K562 (cell line): Measurements from ENCODE around the gene TCEA3. TPM values are rescaled to one million over a fixed set of nuclear protein-coding genes. Genes with fewer than 3 reads are reported as not detected.

ENCODE experiments used
- ARID4B ChIP-seq: sonication (generic); formaldehyde crosslinking; IDR thresholded peaks from 2 replicates; pipeline ENCODE4 v1.8.0; 2022; ENCODE audit warnings: mild to moderate bottlenecking, missing genetic modification reagents
- BHLHE40 ChIP-seq: IDR thresholded peaks from 2 replicates; pipeline ENCODE4 v1.6.1; 2011; ENCODE audit warnings: low read length, improper control_type of control experiment
- CREBBP ChIP-seq: IDR thresholded peaks from one replicate; pipeline ENCODE4 v1.6.1; 2012; ENCODE audit warnings: low read depth, mild to moderate bottlenecking, control low read depth, inconsistent platforms, low read length
- ELF2 ChIP-seq: fragments of 250-450 bp; sonication (Bioruptor Pico); IDR thresholded peaks from 2 replicates; pipeline ENCODE4 v1.5.0; 2021; ENCODE audit warnings: mild to moderate bottlenecking
- ELF4 ChIP-seq: fragments of 450-650 bp; formaldehyde crosslinking; IDR thresholded peaks from 2 replicates; pipeline ENCODE4 v1.4.0; 2022; ENCODE audit warnings: missing genetic modification characterization
- FOSL1 ChIP-seq: fragments of 200-800 bp; sonication (Bioruptor generic); conservative IDR thresholded peaks from 2 replicates; pipeline ENCODE4 v1.6.1; 2016; ENCODE audit warnings: missing genetic modification characterization, missing compliant biosample characterization
- HINFP ChIP-seq: fragments of 450-650 bp; conservative IDR thresholded peaks from 2 replicates; pipeline ENCODE4 v1.6.1; 2016; ENCODE audit warnings: missing genetic modification characterization, low read depth, mild to moderate bottlenecking, control low read depth, missing compliant biosample characterization
- HNRNPUL1 ChIP-seq: fragments of 200-400 bp; formaldehyde crosslinking; IDR thresholded peaks from 2 replicates; pipeline ENCODE4 v1.6.1; 2017; ENCODE audit warnings: low read length
- KAT7 ChIP-seq: sonication (generic); formaldehyde crosslinking; IDR thresholded peaks from 2 replicates; pipeline ENCODE4 v1.8.0; 2022; ENCODE audit warnings: missing genetic modification reagents, mild to moderate bottlenecking, borderline replicate concordance
- RUNX1 ChIP-seq: sonication (generic); IDR thresholded peaks from 2 replicates; pipeline ENCODE4 v1.6.1; 2016; ENCODE audit warnings: antibody characterized with exemption, low read depth
- STAG1 ChIP-seq: sonication (generic); formaldehyde crosslinking; IDR thresholded peaks from 2 replicates; pipeline ENCODE4 v1.5.0; 2020; ENCODE audit warnings: missing genetic modification reagents, borderline replicate concordance
- TAL1 ChIP-seq: fragments of 450-650 bp; IDR thresholded peaks from 2 replicates; pipeline ENCODE4 v1.6.1; 2016; ENCODE audit warnings: mild to moderate bottlenecking
- THRAP3 ChIP-seq: fragments of 450-650 bp; IDR thresholded peaks from 2 replicates; pipeline ENCODE4 v1.6.1; 2016; ENCODE audit warnings: mild to moderate bottlenecking, inconsistent platforms, borderline replicate concordance
- ZBTB33 ChIP-seq: sonication (generic); formaldehyde crosslinking; IDR thresholded peaks from 2 replicates; pipeline ENCODE4 v1.8.1; 2023; ENCODE audit warnings: mild to moderate bottlenecking, missing genetic modification reagents
- ZFP1 ChIP-seq: fragments of 450-650 bp; formaldehyde crosslinking; IDR thresholded peaks from 2 replicates; pipeline ENCODE4 v1.4.0; 2020; ENCODE audit warnings: mild to moderate bottlenecking, mixed read lengths
- ZFPM2 ChIP-seq: fragments of 250-450 bp; sonication (Bioruptor Pico); IDR thresholded peaks from 2 replicates; pipeline ENCODE4 v1.5.1; 2022; ENCODE audit warnings: mild to moderate bottlenecking
- ZNF133 ChIP-seq: fragments of 250-450 bp; sonication (Bioruptor Pico); IDR thresholded peaks from 2 replicates; pipeline ENCODE4 v1.4.0; 2020; ENCODE audit warnings: mild to moderate bottlenecking
- ZNF140 ChIP-seq: fragments of 250-450 bp; sonication (Bioruptor Pico); IDR thresholded peaks from 2 replicates; pipeline ENCODE4 v1.8.0; 2021; ENCODE audit warnings: moderate library complexity, mild to moderate bottlenecking, inconsistent platforms
- ZNF354B ChIP-seq: fragments of 250-450 bp; sonication (Bioruptor Pico); IDR thresholded peaks from 2 replicates; pipeline ENCODE4 v1.4.0; 2020
- ZNF561 ChIP-seq: fragments of 450-650 bp; formaldehyde crosslinking; conservative IDR thresholded peaks from 2 replicates; pipeline ENCODE4 v1.4.0; 2020; ENCODE audit warnings: mild to moderate bottlenecking, moderate library complexity
- ZNF57 ChIP-seq: fragments of 450-650 bp; formaldehyde crosslinking; IDR thresholded peaks from 2 replicates; pipeline ENCODE4 v1.4.0; 2020; ENCODE audit warnings: mild to moderate bottlenecking, moderate library complexity
- ZSCAN32 ChIP-seq: fragments of 450-650 bp; formaldehyde crosslinking; IDR thresholded peaks from 2 replicates; pipeline ENCODE4 v1.4.0; 2020; ENCODE audit warnings: mild to moderate bottlenecking, moderate library complexity
- polyA plus RNA-seq, 8 experiments: library from polyadenylated mRNA; depleted of rRNA in 4 of 8; stranded (reverse) in 5 of 8; unstranded in 3 of 8; fragments of >200 nt; fragmentation: Nextera tagmentation in 2 of 8; fragmentation: Illumina TruSeq in 1 of 8; extraction: Ambion mirVana in 2 of 8; extraction: Trizol in 1 of 8; gene quantifications; 2 replicates each; pipeline versions ENCODE4 v1.2.1 to v1.2.3, GENCODE V29; 2011 to 2014; ENCODE audit warnings: inconsistent platforms in 1 of 8, missing spikeins in 1 of 8
- total RNA-seq, 7 experiments: library from RNA; depleted of rRNA in 6 of 7; stranded (reverse); fragments of >200 nt in 6 of 7; fragmentation: Illumina TruSeq in 2 of 7; extraction: Trizol in 2 of 7; gene quantifications; 2 replicates each; pipeline versions ENCODE4 v1.2.1 to v1.2.3, GENCODE V29; 2011 to 2021; ENCODE audit warnings: low replicate concordance in 1 of 7

TCEA3 gene
- total and polyA plus RNA-seq, 9 of the 15 experiments (the other 6 are each of a cell fraction or from before 2014, with no cell fraction given) = 0.03 to 0.55 (median 0.36) TPM

GRCh38 chr1:23370709-23371584 is 53.6 kb downstream of the TCEA3 start (continued):
- no peak for TF ChIP-seq STAG1 (CRISPR knock-in tag)
- no peak for TF ChIP-seq HNRNPUL1
- no peak for TF ChIP-seq ARID4B (CRISPR knock-in tag)
- TF ChIP-seq ZNF140 = no peak
- peak; percentile 81; the same call in 1 of the 2 replicates for TF ChIP-seq KAT7 (CRISPR knock-in tag)
- no peak for TF ChIP-seq ZBTB33 (CRISPR knock-in tag)
- TF ChIP-seq ZNF354B (CRISPR knock-in tag) = no peak
- TF ChIP-seq ZNF561 = no peak
- TF ChIP-seq CREBBP = no peak
- TF ChIP-seq THRAP3 = no peak
- no peak for TF ChIP-seq ZNF57
- no peak for TF ChIP-seq ZFP1 (CRISPR knock-in tag)
- TF ChIP-seq ZFPM2 = no peak
- no peak for TF ChIP-seq HINFP
- no peak for TF ChIP-seq BHLHE40
- TF ChIP-seq ZNF133 (CRISPR knock-in tag) = no peak
- 0 out of 2 replicates have a peak, but pooled peaks have one; percentile 5 for TF ChIP-seq TAL1
- TF ChIP-seq ZSCAN32 (CRISPR knock-in tag) = no peak
- no peak for TF ChIP-seq ELF2 (CRISPR knock-in tag)
- TF ChIP-seq FOSL1 (tag) = no peak
- TF ChIP-seq ELF4 (CRISPR knock-in tag) = no peak
- no peak for TF ChIP-seq RUNX1
